Gastrocnemius medialis (tissue), 4 donors: ENCODE measurements around the gene ISG15. TPM values are rescaled to one million over a fixed set of nuclear protein-coding genes. Genes with fewer than 3 reads are reported as not detected.

ENCODE experiments used
- ATAC-seq, 2 donors: fragments of 150-250 bp; one replicate each; pipeline ENCODE4 v1.9.1; 2016
- DNase-seq, 2 donors: peaks; one replicate each; pipeline ENCODE4 v3.0.0-alpha.2; 2019
- H3K27ac ChIP-seq, 4 donors: fragments of 200-600 bp; sonication (generic); 1 replicate in 1 of 4; 2 replicates in 3 of 4; pipeline ENCODE4 v1.5.1; 2016 to 2018; ENCODE audit warnings: mild to moderate bottlenecking in 2 of 4, moderate library complexity in 1 of 4
- H3K27me3 ChIP-seq, 3 donors: fragments of 200-600 bp; sonication (generic) in 2 of 3; 1 replicate in 1 of 3; 2 replicates in 2 of 3; pipeline versions ENCODE4 v1.5.1 to v1.6.0; 2016 to 2019; ENCODE audit warnings: mild to moderate bottlenecking in 1 of 3, moderate library complexity in 1 of 3
- H3K36me3 ChIP-seq, 2 donors: fragments of 200-600 bp; sonication (generic) in 1 of 2; one replicate each; pipeline ENCODE4 v1.5.1; 2017 to 2018
- H3K4me1 ChIP-seq, 2 donors: fragments of 200-600 bp; sonication (generic) in 1 of 2; one replicate each; pipeline ENCODE4 v1.5.1; 2016 to 2017; ENCODE audit warnings: mild to moderate bottlenecking in 2 of 2
- H3K4me3 ChIP-seq, 4 donors: fragments of 200-600 bp; sonication (generic) in 3 of 4; 1 replicate in 1 of 4; 2 replicates in 3 of 4; pipeline ENCODE4 v1.5.1; 2016 to 2019; ENCODE audit warnings: mild to moderate bottlenecking in 2 of 4
- H3K9me3 ChIP-seq, 3 donors: fragments of 200-600 bp; sonication (generic) in 2 of 3; 1 replicate in 1 of 3; 2 replicates in 2 of 3; pipeline ENCODE4 v1.5.1; 2016 to 2019
- CTCF ChIP-seq, 5 experiments: fragments of 450-650 bp in 3 of 5; fragments of 200-600 bp in 2 of 5; sonication (generic) in 2 of 5; IDR thresholded peaks in 4 of 5; conservative IDR thresholded peaks in 1 of 5; 1 replicate in 4 of 5; 2 replicates in 1 of 5; pipeline ENCODE4 v1.5.1; 2016 to 2019; ENCODE audit warnings: antibody characterized with exemption in 5 of 5, mild to moderate bottlenecking in 3 of 5, moderate library complexity in 3 of 5
- POLR2A ChIP-seq, 2 donors: fragments of 450-650 bp; IDR thresholded peaks; one replicate each; pipeline ENCODE4 v1.6.1; 2017; ENCODE audit warnings: antibody characterized with exemption in 2 of 2, mild to moderate bottlenecking in 2 of 2, moderate library complexity in 2 of 2
- in situ Hi-C, 4 donors: fragments of 200-750 bp; cut with MboI; loops; one replicate each; pipeline versions ENCODE4 v1.15.0 to v1.8.0; 2017; ENCODE audit warnings: low sequenced_read_pairs in 4 of 4
- intact Hi-C: fragments of 100-400 bp; cut with DNase I; formaldehyde crosslinking; loops from one replicate; pipeline ENCODE4 v1.15.1; 2023; ENCODE audit warnings: low total_unique reads
- total RNA-seq, 4 donors: library from RNA; depleted of rRNA; stranded (reverse); fragments of >200 nt; gene quantifications; one replicate each; pipeline versions ENCODE4 v1.1.0 to v1.2.3, GENCODE V29; 2016

ISG15 gene
- total RNA-seq, 4 donors from 2014 or later: 4.3 to 37.6 (median 10.2) TPM

DNA sequence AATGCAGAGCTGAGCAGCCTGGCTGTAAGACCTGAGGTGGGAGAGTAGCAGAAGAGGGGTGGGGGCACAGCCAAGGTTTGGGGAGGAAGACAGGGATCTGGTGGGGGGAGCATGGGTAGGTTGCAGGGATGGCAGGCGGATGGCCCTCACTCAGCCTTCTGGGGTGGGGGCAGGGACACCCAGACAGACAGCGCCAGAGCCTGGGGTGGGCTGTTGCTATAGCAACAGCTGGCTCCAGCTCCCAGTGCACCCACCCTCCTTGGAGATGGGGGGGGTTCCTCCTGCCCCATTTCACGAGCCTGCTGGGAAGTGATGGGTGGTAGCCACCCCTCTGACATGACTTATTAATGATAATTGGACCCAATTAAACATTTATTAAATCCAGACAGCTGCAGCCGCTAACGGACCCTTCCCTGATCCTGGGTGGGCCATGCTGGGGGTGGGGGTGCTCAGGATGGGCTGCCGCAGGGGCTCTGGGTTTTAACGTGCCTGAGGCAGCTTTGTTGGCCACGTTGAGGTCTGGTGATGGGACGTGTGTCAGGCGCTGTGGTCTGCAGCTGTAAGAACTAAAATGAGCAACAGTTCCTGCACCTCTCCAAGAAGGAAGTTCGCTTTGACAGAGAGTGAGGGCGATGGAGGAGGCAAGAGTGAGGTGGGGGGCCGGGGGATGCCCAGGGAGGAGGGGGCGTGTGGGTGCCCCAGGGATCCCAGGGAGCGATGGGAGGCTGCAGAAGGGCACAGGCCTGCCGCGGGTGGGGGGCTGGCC is 26.0 kb downstream of the ISG15 start:
- DNase-seq (no peak), ATAC-seq (no peak)
- Histone ChIP-seq H3K36me3 (no peaks in the 10 kb centered on the region), H3K27ac (no peak overlapping the region), H3K4me1 (peaks cover 7 to 15% of the 10 kb centered on the region in 2 donors), H3K4me3 (no peak overlapping the region), H3K27me3 (peaks cover 30 to 57% (median 43%) of the 10 kb centered on the region in 3 donors), H3K9me3 (no peaks in the 10 kb centered on the region)
- TF ChIP-seq CTCF (IDR thresholded peaks at IDR 0.05 in 4 of 5, conservative IDR thresholded peaks at IDR 0.05 in 1 of 5): no peak
- TF ChIP-seq POLR2A (IDR thresholded peaks at IDR 0.05): no peak
- in situ Hi-C loops: no loop called here
- intact Hi-C loops: loop anchor here (10.0 kb wide), 1 partner anchor 75 kb away; the partner anchor contains the start of gene C1orf159

DNA sequence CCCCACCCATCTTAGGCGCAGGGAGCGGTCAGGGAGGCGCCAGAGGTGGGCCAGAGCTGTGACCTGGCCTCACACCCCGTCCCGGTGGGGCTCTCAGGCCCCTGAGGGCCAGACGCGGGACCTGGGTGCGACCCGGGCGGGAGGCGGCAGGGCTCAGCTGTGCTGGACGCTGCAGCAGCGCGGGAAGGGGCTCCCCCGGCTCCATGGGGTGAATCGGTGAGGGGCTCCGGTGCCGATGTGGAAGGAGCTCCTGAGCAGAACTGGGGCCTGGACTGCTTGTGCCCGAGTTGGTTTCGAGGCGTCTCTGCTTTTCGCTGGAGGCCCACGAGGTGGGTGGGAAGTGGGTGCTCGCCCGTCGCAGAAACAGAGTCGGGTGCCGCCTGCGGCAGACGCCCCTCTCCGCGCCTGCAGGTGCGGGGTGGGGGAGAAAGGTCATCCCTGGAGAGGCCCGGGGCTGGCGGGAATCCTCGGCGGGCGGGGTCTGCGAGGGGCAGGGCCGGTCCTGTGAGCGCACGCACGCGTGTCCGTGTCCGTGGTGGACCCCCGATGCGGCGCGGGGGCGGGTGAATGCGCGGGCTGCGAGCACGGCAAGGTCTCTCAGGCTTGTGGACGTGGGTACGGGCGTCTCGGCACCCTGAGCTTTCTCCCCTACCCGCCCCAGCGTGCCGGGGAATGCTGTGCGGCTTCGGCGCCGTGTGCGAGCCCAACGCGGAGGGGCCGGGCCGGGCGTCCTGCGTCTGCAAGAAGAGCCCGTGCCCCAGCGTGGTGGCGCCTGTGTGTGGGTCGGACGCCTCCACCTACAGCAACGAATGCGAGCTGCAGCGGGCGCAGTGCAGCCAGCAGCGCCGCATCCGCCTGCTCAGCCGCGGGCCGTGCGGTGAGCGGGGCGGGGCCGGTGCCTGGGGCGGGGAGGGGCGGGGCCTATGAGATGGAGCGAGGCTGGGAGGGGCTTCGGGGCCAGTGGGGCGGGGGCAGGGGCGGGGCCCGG is 27.0 kb downstream of the ISG15 start:
- DNase-seq (peak; percentile 33 to 64), ATAC-seq (peak; percentile 76 to 85)
- TF ChIP-seq CTCF (IDR thresholded peaks at IDR 0.05 in 4 of 5, conservative IDR thresholded peaks at IDR 0.05 in 1 of 5) (no peak), POLR2A (IDR thresholded peaks at IDR 0.05) (no peak)
- Histone ChIP-seq H3K9me3 (no peaks in the 10 kb centered on the region), H3K4me1 (peaks cover 7 to 10% of the 10 kb centered on the region in 2 donors), H3K36me3 (no peaks in the 10 kb centered on the region), H3K4me3 (peak overlapping the region; percentile 44 to 60 (median 48)), H3K27ac (no peak overlapping the region), H3K27me3 (peaks cover 26 to 47% (median 36%) of the 10 kb centered on the region in 3 donors)
- in situ Hi-C loops: no loop called here
- intact Hi-C loops: loop anchor here (2.0 kb wide), 1 partner anchor 19 kb away; no protein-coding TSS in a partner anchor

DNA sequence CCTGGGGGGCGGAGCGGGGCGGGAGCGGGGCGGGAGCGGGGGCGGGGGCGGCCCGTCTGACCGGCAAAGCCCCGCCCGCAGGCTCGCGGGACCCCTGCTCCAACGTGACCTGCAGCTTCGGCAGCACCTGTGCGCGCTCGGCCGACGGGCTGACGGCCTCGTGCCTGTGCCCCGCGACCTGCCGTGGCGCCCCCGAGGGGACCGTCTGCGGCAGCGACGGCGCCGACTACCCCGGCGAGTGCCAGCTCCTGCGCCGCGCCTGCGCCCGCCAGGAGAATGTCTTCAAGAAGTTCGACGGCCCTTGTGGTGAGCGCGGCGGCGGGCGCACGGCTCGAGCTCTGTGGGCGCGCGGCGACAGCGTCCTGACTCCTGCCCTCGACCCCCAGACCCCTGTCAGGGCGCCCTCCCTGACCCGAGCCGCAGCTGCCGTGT is 27.8 kb downstream of the ISG15 start:
- Histone ChIP-seq H3K27ac (no peak overlapping the region), H3K36me3 (no peaks in the 10 kb centered on the region), H3K4me3 (no peak overlapping the region), H3K4me1 (peaks cover 7 to 10% of the 10 kb centered on the region in 2 donors), H3K27me3 (peaks cover 26 to 39% (median 31%) of the 10 kb centered on the region in 3 donors), H3K9me3 (no peaks in the 10 kb centered on the region)
- DNase-seq (no peak), ATAC-seq (peak; percentile 7 to 22)
- intact Hi-C loops: loop anchor here (2.0 kb wide), 1 partner anchor 18 kb away; no protein-coding TSS in a partner anchor
- in situ Hi-C loops: no loop called here
- TF ChIP-seq POLR2A (IDR thresholded peaks at IDR 0.05) (no peak), CTCF (IDR thresholded peaks at IDR 0.05 in 4 of 5, conservative IDR thresholded peaks at IDR 0.05 in 1 of 5) (no peak)

GRCh38 chr1:1041873-1042272 is 28.6 kb downstream of the ISG15 start:
- DNase-seq (no peak), ATAC-seq (no peak)
- intact Hi-C loops (loop anchor here (2.0 kb wide), 1 partner anchor 17 kb away; no protein-coding TSS in a partner anchor), in situ Hi-C loops (no loop called here)
- Histone ChIP-seq H3K4me1 (peaks cover 7 to 10% of the 10 kb centered on the region in 2 donors), H3K27me3 (peaks cover 26 to 35% (median 27%) of the 10 kb centered on the region in 3 donors), H3K9me3 (no peaks in the 10 kb centered on the region), H3K36me3 (no peaks in the 10 kb centered on the region), H3K4me3 (no peak overlapping the region), H3K27ac (no peak overlapping the region)
- TF ChIP-seq CTCF (IDR thresholded peaks at IDR 0.05 in 4 of 5, conservative IDR thresholded peaks at IDR 0.05 in 1 of 5) (no peak), POLR2A (IDR thresholded peaks at IDR 0.05) (no peak)
